Measurements from ENCODE around the gene MAP3K20. TPM values are rescaled to one million over a fixed set of nuclear protein-coding genes. Genes with fewer than 3 reads are reported as not detected.
A peak's percentile ranks its signal among the peaks of the same experiment; 100 is the strongest.
"Not testable (repeated sequence)": the region's sequence is repeated elsewhere in the genome, so short reads cannot be mapped to it uniquely, and the experiment has no call there.

MAP3K20 gene
- total and polyA plus RNA-seq, 2 experiments from 2014 or later, result 7.6 to 9.6 TPM

DNA sequence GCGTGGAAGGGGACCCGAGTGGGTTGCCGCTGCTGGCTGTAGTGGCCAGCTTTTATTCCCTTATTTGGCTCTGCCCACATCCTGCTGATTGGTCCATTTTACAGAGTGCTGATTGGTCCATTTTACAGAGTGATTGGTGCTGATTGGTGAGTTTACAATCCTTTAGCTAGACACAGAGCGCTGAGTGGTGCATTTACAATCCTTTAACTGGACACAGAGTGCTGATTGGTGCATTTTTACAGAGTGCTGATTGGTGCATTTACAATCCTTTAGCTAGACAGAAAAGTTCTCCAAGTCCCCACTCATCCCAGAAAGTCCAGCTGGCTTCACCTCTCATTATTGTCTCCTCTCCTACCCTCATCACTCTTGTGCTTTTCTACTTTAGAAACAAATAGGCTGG is 225.9 kb downstream of the MAP3K20 start:
- peaks cover 75% of the 10 kb centered on the region for H3K9me3 Mint-ChIP-seq
- H3K4me2 ChIP-seq; H3K27ac Mint-ChIP-seq; H3K27ac ChIP-seq (ENCODE audit: low read depth); H3F3A ChIP-seq (replicated peaks; ENCODE audit: low read depth); ATAC-seq; H3K4me3 ChIP-seq; H3K79me2 ChIP-seq (replicated peaks; ENCODE audit: insufficient read depth); H3K4me3 Mint-ChIP-seq; H3K9me2 ChIP-seq (ENCODE audit: insufficient read depth); DNase-seq (ENCODE audit: low spot score); H2AFZ ChIP-seq; H3K27me3 ChIP-seq (ENCODE audit: insufficient read depth); H4K20me1 ChIP-seq (replicated peaks; ENCODE audit: insufficient read depth): not testable (repeated sequence)
- H3K36me3 ChIP-seq (ENCODE audit: insufficient read depth), result peaks cover 20% of the 10 kb centered on the region
- peaks cover 27% of the 10 kb centered on the region for H3K4me1 ChIP-seq (ENCODE audit: insufficient read depth)
- peaks cover 22% of the 10 kb centered on the region for H3K4me1 Mint-ChIP-seq
- peaks cover 11% of the 10 kb centered on the region for H3K27me3 Mint-ChIP-seq (ENCODE audit: insufficient read depth, low read depth, poor library complexity)
- peaks cover 60% of the 10 kb centered on the region for H3K36me3 Mint-ChIP-seq (ENCODE audit: low read depth)

- no peaks in the 10 kb centered on the region for H3F3A ChIP-seq (replicated peaks; ENCODE audit: low read depth)
- H3K4me3 ChIP-seq, result no peak overlapping the region
- Mint-ChIP-seq H3K36me3 (ENCODE audit: low read depth) (peaks cover 31% of the 10 kb centered on the region), H3K27ac (no peak overlapping the region), H3K4me1 (peaks cover 41% of the 10 kb centered on the region), H3K4me3 (no peak overlapping the region), H3K9me3 (peaks cover 44% of the 10 kb centered on the region), H3K27me3 (ENCODE audit: insufficient read depth, low read depth, poor library complexity) (peaks cover 7% of the 10 kb centered on the region)
- peaks cover 45% of the 10 kb centered on the region for H3K4me1 ChIP-seq (ENCODE audit: insufficient read depth)
- peaks cover 2% of the 10 kb centered on the region for H3K36me3 ChIP-seq (ENCODE audit: insufficient read depth)
- no peak overlapping the region for H2AFZ ChIP-seq
- ATAC-seq, result no peak
- no peaks in the 10 kb centered on the region for H4K20me1 ChIP-seq (replicated peaks; ENCODE audit: insufficient read depth)
- H3K9me2 ChIP-seq (ENCODE audit: insufficient read depth), result peaks cover 8% of the 10 kb centered on the region; the same call in 1 of the 2 replicates
- DNase-seq (ENCODE audit: low spot score), result no peak
- no peaks in the 10 kb centered on the region for H3K79me2 ChIP-seq (replicated peaks; ENCODE audit: insufficient read depth)
- H3K27ac ChIP-seq (ENCODE audit: low read depth), result 0 out of 2 replicates have a peak overlapping the region, but pooled peaks have one; percentile 66
- no peak overlapping the region for H3K4me2 ChIP-seq
- no peaks in the 10 kb centered on the region for H3K27me3 ChIP-seq (ENCODE audit: insufficient read depth)
- TF ChIP-seq ZNF331 (CRISPR knock-in tag; IDR thresholded peaks at IDR 0.05; ENCODE audit: low read depth), result no peak
- no peak for TF ChIP-seq ETS1 (IDR thresholded peaks at IDR 0.05)
- TF ChIP-seq, protein P1, sequence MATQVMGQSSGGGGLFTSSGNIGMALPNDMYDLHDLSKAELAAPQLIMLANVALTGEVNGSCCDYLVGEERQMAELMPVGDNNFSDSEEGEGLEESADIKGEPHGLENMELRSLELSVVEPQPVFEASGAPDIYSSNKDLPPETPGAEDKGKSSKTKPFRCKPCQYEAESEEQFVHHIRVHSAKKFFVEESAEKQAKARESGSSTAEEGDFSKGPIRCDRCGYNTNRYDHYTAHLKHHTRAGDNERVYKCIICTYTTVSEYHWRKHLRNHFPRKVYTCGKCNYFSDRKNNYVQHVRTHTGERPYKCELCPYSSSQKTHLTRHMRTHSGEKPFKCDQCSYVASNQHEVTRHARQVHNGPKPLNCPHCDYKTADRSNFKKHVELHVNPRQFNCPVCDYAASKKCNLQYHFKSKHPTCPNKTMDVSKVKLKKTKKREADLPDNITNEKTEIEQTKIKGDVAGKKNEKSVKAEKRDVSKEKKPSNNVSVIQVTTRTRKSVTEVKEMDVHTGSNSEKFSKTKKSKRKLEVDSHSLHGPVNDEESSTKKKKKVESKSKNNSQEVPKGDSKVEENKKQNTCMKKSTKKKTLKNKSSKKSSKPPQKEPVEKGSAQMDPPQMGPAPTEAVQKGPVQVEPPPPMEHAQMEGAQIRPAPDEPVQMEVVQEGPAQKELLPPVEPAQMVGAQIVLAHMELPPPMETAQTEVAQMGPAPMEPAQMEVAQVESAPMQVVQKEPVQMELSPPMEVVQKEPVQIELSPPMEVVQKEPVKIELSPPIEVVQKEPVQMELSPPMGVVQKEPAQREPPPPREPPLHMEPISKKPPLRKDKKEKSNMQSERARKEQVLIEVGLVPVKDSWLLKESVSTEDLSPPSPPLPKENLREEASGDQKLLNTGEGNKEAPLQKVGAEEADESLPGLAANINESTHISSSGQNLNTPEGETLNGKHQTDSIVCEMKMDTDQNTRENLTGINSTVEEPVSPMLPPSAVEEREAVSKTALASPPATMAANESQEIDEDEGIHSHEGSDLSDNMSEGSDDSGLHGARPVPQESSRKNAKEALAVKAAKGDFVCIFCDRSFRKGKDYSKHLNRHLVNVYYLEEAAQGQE (IDR thresholded peaks at IDR 0.05; ENCODE audit: unreplicated experiment), result no peak
- TF ChIP-seq ZNF114 (CRISPR knock-in tag; IDR thresholded peaks at IDR 0.05), result no peak
- TF ChIP-seq, protein P2, sequence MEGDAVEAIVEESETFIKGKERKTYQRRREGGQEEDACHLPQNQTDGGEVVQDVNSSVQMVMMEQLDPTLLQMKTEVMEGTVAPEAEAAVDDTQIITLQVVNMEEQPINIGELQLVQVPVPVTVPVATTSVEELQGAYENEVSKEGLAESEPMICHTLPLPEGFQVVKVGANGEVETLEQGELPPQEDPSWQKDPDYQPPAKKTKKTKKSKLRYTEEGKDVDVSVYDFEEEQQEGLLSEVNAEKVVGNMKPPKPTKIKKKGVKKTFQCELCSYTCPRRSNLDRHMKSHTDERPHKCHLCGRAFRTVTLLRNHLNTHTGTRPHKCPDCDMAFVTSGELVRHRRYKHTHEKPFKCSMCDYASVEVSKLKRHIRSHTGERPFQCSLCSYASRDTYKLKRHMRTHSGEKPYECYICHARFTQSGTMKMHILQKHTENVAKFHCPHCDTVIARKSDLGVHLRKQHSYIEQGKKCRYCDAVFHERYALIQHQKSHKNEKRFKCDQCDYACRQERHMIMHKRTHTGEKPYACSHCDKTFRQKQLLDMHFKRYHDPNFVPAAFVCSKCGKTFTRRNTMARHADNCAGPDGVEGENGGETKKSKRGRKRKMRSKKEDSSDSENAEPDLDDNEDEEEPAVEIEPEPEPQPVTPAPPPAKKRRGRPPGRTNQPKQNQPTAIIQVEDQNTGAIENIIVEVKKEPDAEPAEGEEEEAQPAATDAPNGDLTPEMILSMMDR (conservative IDR thresholded peaks at IDR 0.05; ENCODE audit: low read depth in 2 of 2), result no peak
- no peak for TF ChIP-seq JUNB (IDR thresholded peaks at IDR 0.05; ENCODE audit: unreplicated experiment)
- no peak for TF ChIP-seq CREB1 (CRISPR knock-in tag; IDR thresholded peaks at IDR 0.05; ENCODE audit: low read depth)
- TF ChIP-seq, protein P3, sequence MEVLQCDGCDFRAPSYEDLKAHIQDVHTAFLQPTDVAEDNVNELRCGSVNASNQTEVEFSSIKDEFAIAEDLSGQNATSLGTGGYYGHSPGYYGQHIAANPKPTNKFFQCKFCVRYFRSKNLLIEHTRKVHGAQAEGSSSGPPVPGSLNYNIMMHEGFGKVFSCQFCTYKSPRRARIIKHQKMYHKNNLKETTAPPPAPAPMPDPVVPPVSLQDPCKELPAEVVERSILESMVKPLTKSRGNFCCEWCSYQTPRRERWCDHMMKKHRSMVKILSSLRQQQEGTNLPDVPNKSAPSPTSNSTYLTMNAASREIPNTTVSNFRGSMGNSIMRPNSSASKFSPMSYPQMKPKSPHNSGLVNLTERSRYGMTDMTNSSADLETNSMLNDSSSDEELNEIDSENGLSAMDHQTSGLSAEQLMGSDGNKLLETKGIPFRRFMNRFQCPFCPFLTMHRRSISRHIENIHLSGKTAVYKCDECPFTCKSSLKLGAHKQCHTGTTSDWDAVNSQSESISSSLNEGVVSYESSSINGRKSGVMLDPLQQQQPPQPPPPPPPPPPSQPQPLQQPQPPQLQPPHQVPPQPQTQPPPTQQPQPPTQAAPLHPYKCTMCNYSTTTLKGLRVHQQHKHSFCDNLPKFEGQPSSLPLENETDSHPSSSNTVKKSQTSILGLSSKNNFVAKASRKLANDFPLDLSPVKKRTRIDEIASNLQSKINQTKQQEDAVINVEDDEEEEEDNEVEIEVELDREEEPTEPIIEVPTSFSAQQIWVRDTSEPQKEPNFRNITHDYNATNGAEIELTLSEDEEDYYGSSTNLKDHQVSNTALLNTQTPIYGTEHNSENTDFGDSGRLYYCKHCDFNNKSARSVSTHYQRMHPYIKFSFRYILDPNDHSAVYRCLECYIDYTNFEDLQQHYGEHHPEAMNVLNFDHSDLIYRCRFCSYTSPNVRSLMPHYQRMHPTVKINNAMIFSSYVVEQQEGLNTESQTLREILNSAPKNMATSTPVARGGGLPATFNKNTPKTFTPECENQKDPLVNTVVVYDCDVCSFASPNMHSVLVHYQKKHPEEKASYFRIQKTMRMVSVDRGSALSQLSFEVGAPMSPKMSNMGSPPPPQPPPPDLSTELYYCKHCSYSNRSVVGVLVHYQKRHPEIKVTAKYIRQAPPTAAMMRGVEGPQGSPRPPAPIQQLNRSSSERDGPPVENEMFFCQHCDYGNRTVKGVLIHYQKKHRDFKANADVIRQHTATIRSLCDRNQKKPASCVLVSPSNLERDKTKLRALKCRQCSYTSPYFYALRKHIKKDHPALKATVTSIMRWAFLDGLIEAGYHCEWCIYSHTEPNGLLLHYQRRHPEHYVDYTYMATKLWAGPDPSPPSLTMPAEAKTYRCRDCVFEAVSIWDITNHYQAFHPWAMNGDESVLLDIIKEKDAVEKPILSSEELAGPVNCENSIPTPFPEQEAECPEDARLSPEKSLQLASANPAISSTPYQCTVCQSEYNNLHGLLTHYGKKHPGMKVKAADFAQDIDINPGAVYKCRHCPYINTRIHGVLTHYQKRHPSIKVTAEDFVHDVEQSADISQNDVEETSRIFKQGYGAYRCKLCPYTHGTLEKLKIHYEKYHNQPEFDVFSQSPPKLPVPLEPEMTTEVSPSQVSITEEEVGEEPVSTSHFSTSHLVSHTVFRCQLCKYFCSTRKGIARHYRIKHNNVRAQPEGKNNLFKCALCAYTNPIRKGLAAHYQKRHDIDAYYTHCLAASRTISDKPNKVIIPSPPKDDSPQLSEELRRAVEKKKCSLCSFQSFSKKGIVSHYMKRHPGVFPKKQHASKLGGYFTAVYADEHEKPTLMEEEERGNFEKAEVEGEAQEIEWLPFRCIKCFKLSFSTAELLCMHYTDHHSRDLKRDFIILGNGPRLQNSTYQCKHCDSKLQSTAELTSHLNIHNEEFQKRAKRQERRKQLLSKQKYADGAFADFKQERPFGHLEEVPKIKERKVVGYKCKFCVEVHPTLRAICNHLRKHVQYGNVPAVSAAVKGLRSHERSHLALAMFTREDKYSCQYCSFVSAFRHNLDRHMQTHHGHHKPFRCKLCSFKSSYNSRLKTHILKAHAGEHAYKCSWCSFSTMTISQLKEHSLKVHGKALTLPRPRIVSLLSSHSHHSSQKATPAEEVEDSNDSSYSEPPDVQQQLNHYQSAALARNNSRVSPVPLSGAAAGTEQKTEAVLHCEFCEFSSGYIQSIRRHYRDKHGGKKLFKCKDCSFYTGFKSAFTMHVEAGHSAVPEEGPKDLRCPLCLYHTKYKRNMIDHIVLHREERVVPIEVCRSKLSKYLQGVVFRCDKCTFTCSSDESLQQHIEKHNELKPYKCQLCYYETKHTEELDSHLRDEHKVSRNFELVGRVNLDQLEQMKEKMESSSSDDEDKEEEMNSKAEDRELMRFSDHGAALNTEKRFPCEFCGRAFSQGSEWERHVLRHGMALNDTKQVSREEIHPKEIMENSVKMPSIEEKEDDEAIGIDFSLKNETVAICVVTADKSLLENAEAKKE (CRISPR knock-in tag; IDR thresholded peaks at IDR 0.05), result no peak
- no peak for TF ChIP-seq STAT1 (IDR thresholded peaks at IDR 0.05; ENCODE audit: unreplicated experiment)
- no peak for TF ChIP-seq EZH2 (IDR thresholded peaks at IDR 0.05; ENCODE audit: low read depth, unreplicated experiment)
Observed at GRCh38 chr2:173305303-173305702, 229.7 kb downstream of the MAP3K20 start.
